NCI-H2196 treated with DMSO at 0.1 percent for 48 hours (cell line): Measurements from ENCODE around the gene CCDC17.

Experiments
- DNase-seq: peaks from one replicate; lab custom pipeline; 2025; ENCODE audit not compliant: unreplicated experiment; lab: John Stamatoyannopoulos, UW

The CCDC17 gene

DNA sequence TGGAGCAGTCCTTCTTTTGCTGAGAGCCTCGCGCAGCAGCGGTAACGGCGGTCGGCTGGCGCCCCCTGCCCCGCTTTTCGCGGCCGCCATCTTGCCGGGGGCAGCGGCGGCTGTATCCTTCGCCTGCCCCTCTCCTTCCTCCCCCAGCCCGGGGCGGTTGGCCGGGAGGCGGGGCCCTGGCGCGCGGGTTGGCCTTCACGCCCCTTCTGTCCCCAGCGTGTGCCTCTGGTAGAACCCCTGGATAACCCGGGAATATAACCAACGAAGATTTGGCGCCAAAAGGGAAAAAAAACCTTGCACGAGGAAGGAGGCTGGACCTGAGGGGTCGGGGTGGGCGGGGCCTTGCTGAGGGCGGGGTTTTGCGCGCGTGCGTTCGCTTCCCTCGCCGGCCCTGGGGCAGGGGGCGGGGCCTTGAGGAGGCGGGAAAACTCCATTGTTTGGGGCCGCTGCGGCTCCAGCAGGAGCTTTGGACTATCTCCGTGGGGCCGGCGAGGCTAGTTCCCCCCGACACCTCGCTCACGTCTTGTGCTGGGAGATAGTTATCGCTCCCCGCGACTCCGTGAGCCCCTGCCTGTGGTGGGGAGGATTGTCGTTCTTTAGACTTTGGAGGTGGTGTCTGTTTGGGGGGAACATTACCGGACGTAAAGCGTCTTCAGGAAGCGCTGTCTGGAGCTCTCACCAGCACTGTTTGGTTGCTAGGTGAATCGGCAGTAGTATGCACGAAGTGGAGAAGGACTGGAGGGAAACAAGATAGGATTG lies 39.3 kb downstream of the CCDC17 start:
- DNase-seq: peak; percentile 77

DNA sequence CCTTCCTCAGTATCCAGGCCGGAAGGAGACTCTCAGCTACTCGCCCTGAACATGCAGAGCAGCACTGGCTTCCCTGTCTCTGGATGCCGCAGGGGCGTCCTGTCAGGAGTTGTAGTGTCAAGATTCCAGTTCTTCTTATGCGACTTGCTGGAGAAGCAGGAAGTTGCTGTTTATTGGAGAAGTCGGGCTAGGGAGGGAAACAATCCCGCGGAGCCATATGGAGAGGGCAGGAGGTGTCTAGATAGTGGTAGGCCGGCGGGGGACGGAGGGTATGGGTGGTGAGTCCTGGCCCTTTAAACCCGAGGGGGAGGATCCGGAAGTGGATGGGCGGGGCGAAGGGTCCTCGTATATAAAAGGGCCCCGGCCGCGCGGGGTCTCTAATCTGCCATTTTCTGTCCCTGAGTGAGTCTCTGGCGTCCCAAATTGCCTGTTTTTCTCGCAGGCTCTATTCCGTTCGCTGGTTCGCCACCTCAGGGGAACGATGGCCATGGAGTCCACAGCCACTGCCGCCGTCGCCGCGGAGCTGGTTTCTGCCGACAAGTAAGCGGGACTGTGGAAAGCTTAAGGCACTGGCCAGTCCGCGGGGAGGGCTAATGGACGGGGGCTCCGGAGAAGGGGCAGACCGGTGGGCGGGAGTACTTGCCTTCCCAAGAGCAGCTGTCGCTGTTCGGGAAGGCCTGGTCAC lies 40.0 kb downstream of the CCDC17 start, which contains the start of gene NASP:
TSS of gene NASP (plus strand) at position 376 of the 685 bp plus-strand sequence. CDS start at position 482, 106 bp downstream.
- DNase-seq: peak; percentile 66

DNA sequence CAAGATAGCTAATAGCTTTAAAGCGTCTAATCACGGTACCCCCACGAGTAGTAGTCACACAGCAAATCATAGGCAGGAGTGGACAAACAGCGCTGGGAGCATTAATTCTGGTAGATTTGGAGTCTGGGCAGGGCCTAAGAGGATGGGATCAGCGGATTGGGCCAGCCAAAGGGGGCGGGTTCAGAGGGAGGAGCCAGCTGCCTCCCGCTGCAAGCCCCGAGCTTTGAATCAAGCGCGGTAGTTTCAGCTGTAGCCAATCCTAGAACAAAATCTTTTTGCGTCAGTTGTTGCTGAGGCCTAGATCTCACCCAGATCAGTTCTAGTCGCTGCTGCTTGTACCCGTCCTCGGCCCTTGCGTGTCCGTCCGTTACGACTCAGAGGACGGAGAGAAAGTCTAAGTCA lies 40.6 kb downstream of the CCDC17 start:
- peak; percentile 97 for DNase-seq

DNA sequence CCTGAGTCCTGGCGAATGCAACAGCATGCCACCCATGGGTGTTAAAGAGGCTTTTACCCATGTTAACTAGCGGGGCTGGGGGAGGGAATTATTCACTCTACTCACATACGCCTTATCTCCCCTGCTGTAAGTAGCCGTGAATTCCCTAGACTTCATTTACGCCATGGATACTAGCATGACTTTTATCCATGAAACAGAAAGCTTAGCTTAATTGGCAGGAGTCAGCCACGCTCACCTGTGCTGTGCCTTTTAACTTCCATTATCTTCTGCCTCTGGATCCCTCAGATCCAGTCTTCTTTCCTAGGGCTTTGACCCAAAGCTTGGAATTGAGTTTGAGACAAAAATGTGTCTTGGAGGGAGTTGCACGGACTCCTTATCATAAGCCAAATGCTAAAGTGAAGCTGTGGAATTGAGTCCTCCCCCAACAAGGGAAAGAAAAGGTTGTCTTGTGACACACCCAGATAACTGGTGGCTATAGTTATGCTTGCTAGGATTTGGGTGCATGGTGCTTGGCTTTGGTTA lies 49.7 kb downstream of the CCDC17 start:
- no peak for DNase-seq

DNA sequence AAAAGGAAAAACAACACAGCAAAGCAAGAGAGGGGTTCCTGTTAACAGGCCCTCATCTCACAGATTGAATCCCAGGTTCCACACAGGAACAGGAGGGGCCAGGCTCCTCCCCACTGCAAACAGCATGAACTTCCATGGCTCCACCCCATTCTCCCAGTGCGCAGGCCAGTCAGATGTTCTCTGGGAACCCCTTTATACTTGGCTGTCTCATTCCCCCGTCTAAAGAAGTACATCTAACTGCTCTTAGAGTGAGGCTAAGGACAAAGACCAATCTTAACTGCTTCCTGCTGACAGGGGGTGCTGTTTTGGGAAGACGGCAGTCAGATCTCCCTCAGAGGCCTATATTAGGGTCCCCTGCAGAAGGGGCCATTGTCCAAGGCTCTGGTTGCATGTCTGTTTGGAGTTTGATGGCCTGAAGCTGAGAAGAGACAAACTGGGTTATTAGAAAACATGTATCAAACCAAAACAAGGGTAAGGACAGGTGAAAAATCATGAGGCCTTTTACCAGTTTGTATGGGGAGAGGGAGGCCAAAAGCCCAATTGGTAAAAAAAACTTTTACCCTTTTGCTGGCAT lies 50.5 kb downstream of the CCDC17 start:
- DNase-seq: no peak

DNA sequence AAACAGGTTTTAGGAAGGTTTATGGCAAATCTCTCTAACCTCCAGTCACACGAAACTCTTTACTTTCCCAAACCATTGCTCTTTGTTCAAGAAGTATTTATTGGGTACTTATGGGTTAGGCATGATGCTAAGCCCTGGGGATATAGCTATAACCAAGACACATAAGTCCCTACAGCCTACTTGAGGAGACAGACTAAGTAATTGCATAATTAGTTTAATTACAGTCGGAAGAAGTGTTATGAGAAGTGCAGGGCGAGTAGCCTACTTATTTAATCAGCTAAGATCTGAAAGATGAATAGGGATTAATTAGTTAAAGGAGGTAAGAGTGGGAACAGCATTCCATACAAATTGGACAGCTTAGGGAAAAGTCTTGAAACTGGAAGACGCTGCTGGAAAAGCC lies 53.2 kb downstream of the CCDC17 start:
- no peak for DNase-seq
